Measurements from ENCODE around the gene ROM1.
A peak's percentile ranks its signal among the peaks of the same experiment; 100 is the strongest.

The ROM1 gene

GRCh38 chr11:62621027-62621566 lies 8.0 kb downstream of the ROM1 start:
- H3K79me2 ChIP-seq (ENCODE audit: insufficient read depth, low read length): peaks cover 8% of the 10 kb centered on the region
- no peak overlapping the region for H2AFZ ChIP-seq (ENCODE audit: low read length)
- peak overlapping the region; percentile 92 for H3K4me2 ChIP-seq (ENCODE audit: low read length)
- H3K4me3 ChIP-seq (ENCODE audit: low read depth, low read length, poor library complexity, severe bottlenecking): peak overlapping the region; percentile 96
- H3K4me1 ChIP-seq (ENCODE audit: insufficient read depth, low read length, severe bottlenecking): peaks cover 14% of the 10 kb centered on the region
- no peaks in the 10 kb centered on the region for H4K20me1 ChIP-seq (ENCODE audit: insufficient read depth, low read length)
- no peaks in the 10 kb centered on the region for H3K27me3 ChIP-seq (ENCODE audit: insufficient read depth, low read length)
- H3F3A ChIP-seq (ENCODE audit: insufficient read depth, low read length): peaks cover 7% of the 10 kb centered on the region; the same call in 1 of the 2 replicates
- no peaks in the 10 kb centered on the region for H3K9me3 ChIP-seq (ENCODE audit: low read length)
- peaks cover 35% of the 10 kb centered on the region for H3K36me3 ChIP-seq (ENCODE audit: insufficient read depth, low read length)
- H3K27ac ChIP-seq (ENCODE audit: low read depth, low read length, poor library complexity, severe bottlenecking): peak overlapping the region; percentile 81
- H3K9me2 ChIP-seq (ENCODE audit: low read depth, low read length): no peaks in the 10 kb centered on the region
- H3K9ac ChIP-seq (ENCODE audit: low read length): peak overlapping the region; percentile 99
- TF ChIP-seq CTCF (IDR thresholded peaks at IDR 0.05; ENCODE audit: low read length): no peak
- no peak for TF ChIP-seq EZH2 (IDR thresholded peaks at IDR 0.05; ENCODE audit: borderline replicate concordance, low read length)

- no peaks in the 10 kb centered on the region for H3K9me2 ChIP-seq (ENCODE audit: low read depth, low read length)
- peaks cover 7% of the 10 kb centered on the region; the same call in 1 of the 2 replicates for H3F3A ChIP-seq (ENCODE audit: insufficient read depth, low read length)
- no peaks in the 10 kb centered on the region for H3K27me3 ChIP-seq (ENCODE audit: insufficient read depth, low read length)
- peaks cover 14% of the 10 kb centered on the region for H3K4me1 ChIP-seq (ENCODE audit: insufficient read depth, low read length, severe bottlenecking)
- H2AFZ ChIP-seq (ENCODE audit: low read length): no peak within 1 kb of the TSS
- H3K4me2 ChIP-seq (ENCODE audit: low read length): peak within 1 kb of the TSS; percentile 92
- no peaks in the 10 kb centered on the region for H3K9me3 ChIP-seq (ENCODE audit: low read length)
- H3K4me3 ChIP-seq (ENCODE audit: low read depth, low read length, poor library complexity, severe bottlenecking): peak within 1 kb of the TSS; percentile 96
- H4K20me1 ChIP-seq (ENCODE audit: insufficient read depth, low read length): no peaks in the 10 kb centered on the region
- H3K27ac ChIP-seq (ENCODE audit: low read depth, low read length, poor library complexity, severe bottlenecking): peak within 1 kb of the TSS; percentile 81
- peak within 1 kb of the TSS; percentile 99 for H3K9ac ChIP-seq (ENCODE audit: low read length)
- H3K36me3 ChIP-seq (ENCODE audit: insufficient read depth, low read length): peaks cover 35% of the 10 kb centered on the region
- peaks cover 8% of the 10 kb centered on the region for H3K79me2 ChIP-seq (ENCODE audit: insufficient read depth, low read length)
- TF ChIP-seq EZH2 (IDR thresholded peaks at IDR 0.05; ENCODE audit: borderline replicate concordance, low read length) (no peak), CTCF (IDR thresholded peaks at IDR 0.05; ENCODE audit: low read length) (no peak)
Observed at GRCh38 chr11:62621567-62622470, 8.8 kb downstream of the ROM1 start, which contains the start of gene B3GAT3. TSS of gene B3GAT3 (minus strand) at chr11:62621986. CDS start at chr11:62621947, 39 bp downstream.

GRCh38 chr11:62622476-62623089 lies 9.5 kb downstream of the ROM1 start:
- H4K20me1 ChIP-seq (ENCODE audit: insufficient read depth, low read length): no peaks in the 10 kb centered on the region

More at GRCh38 chr11:62622476-62623089, 9.5 kb downstream of the ROM1 start:
- Histone ChIP-seq H3K4me3 (ENCODE audit: low read depth, low read length, poor library complexity, severe bottlenecking) (peak overlapping the region; percentile 96), H3K36me3 (ENCODE audit: insufficient read depth, low read length) (peaks cover 36% of the 10 kb centered on the region), H3K4me1 (ENCODE audit: insufficient read depth, low read length, severe bottlenecking) (peaks cover 14% of the 10 kb centered on the region), H3K27ac (ENCODE audit: low read depth, low read length, poor library complexity, severe bottlenecking) (peak overlapping the region; percentile 80), H3K9me3 (ENCODE audit: low read length) (no peaks in the 10 kb centered on the region), H2AFZ (ENCODE audit: low read length) (no peak overlapping the region), H3F3A (ENCODE audit: insufficient read depth, low read length) (peaks cover 7% of the 10 kb centered on the region; the same call in 1 of the 2 replicates), H3K4me2 (ENCODE audit: low read length) (peak overlapping the region; percentile 33), H3K79me2 (ENCODE audit: insufficient read depth, low read length) (peaks cover 8% of the 10 kb centered on the region), H3K9ac (ENCODE audit: low read length) (peak overlapping the region; percentile 17; the same call in 1 of the 2 replicates), H3K9me2 (ENCODE audit: low read depth, low read length) (no peaks in the 10 kb centered on the region), H3K27me3 (ENCODE audit: insufficient read depth, low read length) (no peaks in the 10 kb centered on the region)
- TF ChIP-seq EZH2 (IDR thresholded peaks at IDR 0.05; ENCODE audit: borderline replicate concordance, low read length): no peak
- TF ChIP-seq CTCF (IDR thresholded peaks at IDR 0.05; ENCODE audit: low read length): no peak
